A549 treated with CORT108297 at 1 μM for 4 hours (cell line): Measurements from ENCODE around the gene ZNF790. TPM values are rescaled to one million over a fixed set of nuclear protein-coding genes. Genes with fewer than 3 reads are reported as not detected.

Experiments used
- total RNA-seq: library from RNA; stranded (reverse); fragments of 200-300 nt; extraction: Qiagen RNA extraction; gene quantifications from 5 replicates; pipeline ENCODE4 v1.2.3, GENCODE V29; 2022

ZNF790 gene
- 0.12 to 0.26 TPM (median 0.22 TPM) in 5 replicates for total RNA-seq

DNA sequence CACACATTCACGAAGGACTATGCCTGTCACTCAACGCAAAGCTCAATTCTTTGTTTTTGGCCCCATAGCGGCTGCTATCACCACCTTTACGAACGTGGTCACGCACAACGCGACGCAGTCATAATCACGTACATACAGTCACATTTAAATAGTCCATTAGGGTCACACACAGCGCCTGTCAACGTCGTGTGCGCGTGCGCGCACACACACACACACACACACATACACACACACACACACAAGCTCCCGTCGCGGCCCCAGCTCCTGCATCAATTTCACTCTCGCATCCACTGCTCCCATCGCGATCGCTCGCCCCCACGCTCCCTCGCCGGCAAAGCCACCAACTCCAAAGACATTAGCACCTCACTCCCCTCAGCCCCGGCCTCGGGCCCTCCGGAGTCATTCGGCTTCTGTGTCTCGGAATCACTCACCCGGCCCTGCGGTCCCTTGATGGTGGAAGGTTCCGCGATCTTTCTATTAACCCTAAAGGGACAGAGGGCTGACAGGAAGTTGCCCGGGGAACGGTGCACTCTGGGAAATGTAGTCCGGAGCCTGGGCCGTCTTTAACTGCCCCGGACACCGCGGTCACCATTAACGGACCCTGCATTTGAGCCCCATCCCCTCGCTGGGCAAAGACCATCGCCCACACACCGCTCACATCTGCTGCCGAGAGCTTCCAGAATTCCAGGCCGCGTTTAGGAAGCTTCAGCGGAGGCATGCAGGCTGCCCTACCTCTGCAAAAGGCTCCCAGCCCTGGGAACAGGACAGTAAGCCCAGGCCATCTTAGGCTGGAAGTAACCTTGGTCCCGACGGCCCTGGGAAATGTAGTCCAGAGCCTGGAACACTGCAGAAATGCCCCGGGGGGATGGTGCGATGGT, at the start of gene ZNF790:
Gene ZNF790, minus strand, starts transcription at position 482 of the 878 bp plus-strand sequence. CDS start 12,768 bp downstream, outside the sequence.

DNA sequence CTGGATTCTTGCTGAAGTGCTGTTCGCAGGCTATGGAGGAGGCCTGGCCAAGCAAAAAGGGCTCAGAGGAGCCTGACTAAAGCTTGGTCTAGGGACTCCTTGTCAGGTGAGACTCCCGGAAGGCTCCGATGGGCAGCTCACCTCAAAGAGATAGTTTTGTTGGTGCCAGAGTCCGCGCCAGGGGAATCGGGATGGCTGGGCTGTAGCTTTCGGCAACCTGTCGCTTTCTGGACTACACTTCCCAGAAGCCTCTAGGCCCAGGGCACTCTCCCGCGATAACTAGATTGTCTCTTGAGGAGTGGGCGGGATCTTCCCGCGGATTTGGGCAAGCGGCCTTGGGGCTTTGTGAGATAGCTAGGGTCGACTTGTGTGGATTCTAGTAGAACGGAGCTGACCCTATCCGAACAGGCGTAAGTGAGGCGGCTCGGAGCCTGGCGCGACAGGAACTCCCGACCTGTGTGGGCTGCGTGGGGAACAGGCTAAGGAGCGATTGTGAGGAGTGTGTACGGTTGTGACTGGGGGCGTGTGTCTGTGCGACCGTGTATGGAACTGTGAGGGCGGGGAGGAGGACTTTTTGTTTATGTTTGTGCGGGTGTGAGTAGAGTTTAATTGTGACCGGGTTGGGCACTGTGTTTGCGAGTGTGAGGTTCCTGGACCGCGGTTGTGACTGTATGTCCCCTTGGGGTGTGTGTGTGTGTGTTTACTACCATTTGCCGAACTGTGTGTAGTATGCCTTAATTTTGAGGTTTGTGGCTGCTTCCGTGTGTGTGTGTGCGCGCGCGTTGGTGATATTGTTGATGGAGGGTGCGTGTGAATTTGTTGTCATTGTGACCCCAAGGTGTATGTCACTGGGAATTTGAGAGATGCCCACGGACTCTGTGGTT, 12.6 kb upstream of the ZNF790 start, which contains the start of gene ZNF345:
Gene ZNF345, plus strand, starts transcription at position 318 of the 884 bp plus-strand sequence. CDS start 25,955 bp downstream, outside the sequence.

DNA sequence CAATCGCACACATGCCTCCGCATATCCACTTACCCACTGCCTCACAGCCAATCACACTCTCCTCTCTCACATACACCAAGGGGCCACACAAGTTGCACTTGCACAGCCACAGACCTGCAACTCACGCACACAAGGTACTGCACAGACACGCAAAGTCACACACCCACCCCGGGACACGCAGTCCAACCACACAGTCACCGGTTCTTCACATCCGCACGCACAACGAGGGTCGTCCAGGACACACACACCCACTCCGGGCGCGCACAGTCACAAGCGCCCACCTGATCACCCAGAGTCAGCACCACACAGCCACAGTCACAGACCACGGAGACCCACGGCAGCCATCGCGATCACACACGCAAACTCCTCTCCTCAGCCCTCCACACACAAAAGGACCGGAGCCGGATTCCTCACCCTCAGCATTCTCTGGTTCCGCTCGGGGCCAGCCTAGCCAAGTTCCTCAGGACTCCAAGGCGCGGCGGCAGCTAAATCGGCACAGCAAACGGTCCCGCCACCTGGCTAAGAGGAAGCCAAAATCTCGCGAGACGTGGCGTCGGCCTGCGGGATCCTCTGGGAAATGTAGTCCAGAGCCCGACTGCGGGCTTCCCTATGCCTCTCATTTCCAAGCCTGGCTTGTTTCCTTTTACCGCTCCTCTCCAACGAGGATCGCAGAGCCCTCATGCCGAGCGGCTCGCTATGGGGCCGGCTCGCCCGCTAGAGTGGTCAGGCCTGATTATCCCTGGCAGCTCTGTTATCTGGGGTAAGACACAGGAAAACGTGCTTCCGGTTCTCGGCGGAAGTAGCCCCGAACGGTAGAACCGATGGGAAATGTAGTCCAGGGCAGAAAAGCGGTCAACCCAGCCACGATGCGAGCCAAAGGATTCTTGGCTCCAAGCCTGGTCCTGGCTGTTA, 65.6 kb downstream of the ZNF790 start, which contains the start of gene ZNF850:
Gene ZNF850, minus strand, starts transcription at position 497 of the 912 bp plus-strand sequence. CDS start 10,201 bp downstream, outside the sequence.

Other genes starting within 250 kb of the ZNF790 start
- 0.11 to 0.12 TPM in 2 of 5 replicates, not detected in the others for gene ZNF382, start 233.1 kb downstream of the ZNF790 start, total RNA-seq
- gene ZNF461, start 171.6 kb downstream of the ZNF790 start, total RNA-seq, result 5.2 to 9.6 TPM (median 7.7 TPM) in 5 replicates
- 7.5 to 10.2 TPM (median 8.5 TPM) in 5 replicates for gene ZNF567, start 150.8 kb downstream of the ZNF790 start, total RNA-seq
- gene ZNF850, start 65.6 kb downstream of the ZNF790 start, total RNA-seq, result 0.29 to 1.0 TPM (median 0.68 TPM) in 5 replicates
- 0.06 to 0.18 TPM (median 0.12 TPM) in 5 replicates for gene ZNF345, start 12.5 kb upstream of the ZNF790 start, total RNA-seq
- 0.36 to 0.48 TPM (median 0.44 TPM) in 5 replicates for gene ZNF829, start 77.9 kb upstream of the ZNF790 start, total RNA-seq
- 1.1 to 2.0 TPM (median 1.1 TPM) in 5 replicates for gene ZNF568, start 77.9 kb upstream of the ZNF790 start, total RNA-seq
- gene ZNF420, start 240.0 kb upstream of the ZNF790 start, total RNA-seq, result 4.1 to 6.4 TPM (median 4.8 TPM) in 5 replicates